Karpas-422 (cell line): Measurements from ENCODE around the gene KPRP. TPM values are rescaled to one million over a fixed set of nuclear protein-coding genes. Genes with fewer than 3 reads are reported as not detected.

Experiments used
- total RNA-seq: library from RNA; depleted of rRNA; stranded (reverse); fragments of >200 nt; shearing (Covaris generic); gene quantifications from 2 replicates; pipeline ENCODE4 v1.2.3, GENCODE V29; 2014; ENCODE audit warnings: low replicate concordance; rRNA removed

Gene KPRP
- total RNA-seq, 1 experiment from 2014 or later = not detected

Other genes with a start within 250 kb of the KPRP start
- not detected in 2 replicates for gene LCE5A, start 247.2 kb upstream of the KPRP start, total RNA-seq
- not detected in 2 replicates for gene CRCT1, start 243.5 kb upstream of the KPRP start, total RNA-seq
- not detected in 2 replicates for gene LCE3E, start 191.2 kb upstream of the KPRP start, total RNA-seq
- gene LCE3D, start 177.5 kb upstream of the KPRP start, total RNA-seq = not detected in 2 replicates
- not detected in 2 replicates for gene LCE3C, start 157.8 kb upstream of the KPRP start, total RNA-seq
- gene LCE3B, start 144.2 kb upstream of the KPRP start, total RNA-seq = not detected in 2 replicates
- not detected in 2 replicates for gene LCE3A, start 134.9 kb upstream of the KPRP start, total RNA-seq
- gene LCE2D, start 94.6 kb upstream of the KPRP start, total RNA-seq = not detected in 2 replicates
- gene LCE2C, start 82.7 kb upstream of the KPRP start, total RNA-seq = not detected in 2 replicates
- not detected in 2 replicates for gene LCE2B, start 71.9 kb upstream of the KPRP start, total RNA-seq
- gene LCE2A, start 59.7 kb upstream of the KPRP start, total RNA-seq = not detected in 2 replicates
- not detected in 2 replicates for gene LCE4A, start 49.9 kb upstream of the KPRP start, total RNA-seq
- gene LCE1F, start 17.1 kb downstream of the KPRP start, total RNA-seq = not detected in 2 replicates
- gene LCE1E, start 28.2 kb downstream of the KPRP start, total RNA-seq = not detected in 2 replicates
- not detected in 2 replicates for gene LCE1D, start 38.7 kb downstream of the KPRP start, total RNA-seq
- not detected in 2 replicates for gene LCE1C, start 48.6 kb downstream of the KPRP start, total RNA-seq
- not detected in 2 replicates for gene LCE1B, start 53.9 kb downstream of the KPRP start, total RNA-seq
- gene LCE1A, start 69.4 kb downstream of the KPRP start, total RNA-seq = not detected in 2 replicates
- gene LCE6A, start 84.8 kb downstream of the KPRP start, total RNA-seq = not detected in 2 replicates
- not detected in 2 replicates for gene LCE7A, start 102.0 kb downstream of the KPRP start, total RNA-seq
- gene SMCP, start 120.3 kb downstream of the KPRP start, total RNA-seq = not detected in 2 replicates
- gene IVL, start 150.5 kb downstream of the KPRP start, total RNA-seq = not detected in 2 replicates
- gene SPRR5, start 189.2 kb downstream of the KPRP start, total RNA-seq = not detected in 2 replicates
- gene SPRR4, start 212.6 kb downstream of the KPRP start, total RNA-seq = not detected in 2 replicates
- not detected in 2 replicates for gene SPRR1A, start 226.1 kb downstream of the KPRP start, total RNA-seq
- gene SPRR3, start 243.7 kb downstream of the KPRP start, total RNA-seq = not detected in 2 replicates